Smooth muscle cell (in vitro differentiated cells): ENCODE measurements around the gene INIP. TPM values are rescaled to one million over a fixed set of nuclear protein-coding genes. Genes with fewer than 3 reads are reported as not detected.

ENCODE experiments used
- DNase-seq: peaks from one replicate; lab custom pipeline; 2025; ENCODE audit not compliant: unreplicated experiment; lab: John Stamatoyannopoulos, UW
- H2AFZ ChIP-seq: fragments of 200-600 bp; sonication (generic); 2 replicates; pipeline ENCODE4 v1.6.0; 2016; ENCODE audit warnings: antibody characterized with exemption, low read depth, mild to moderate bottlenecking
- H3F3A ChIP-seq: fragments of 200-600 bp; sonication (generic); 2 replicates; pipeline ENCODE4 v1.6.0; 2017; ENCODE audit warnings: antibody characterized with exemption, low read depth
- H3K27ac ChIP-seq: fragments of 200-600 bp; sonication (generic); 2 replicates; pipeline ENCODE4 v1.5.1; 2016; ENCODE audit warnings: low read depth, mild to moderate bottlenecking
- H3K27me3 ChIP-seq: fragments of 200-600 bp; sonication (generic); 2 replicates; pipeline ENCODE4 v1.6.1; 2016; ENCODE audit warnings: low read depth, mild to moderate bottlenecking
- H3K36me3 ChIP-seq: fragments of 200-600 bp; sonication (generic); 2 replicates; pipeline ENCODE4 v1.5.1; 2016; ENCODE audit warnings: low read depth
- H3K4me1 ChIP-seq: fragments of 200-600 bp; sonication (generic); 2 replicates; pipeline ENCODE4 v1.5.1; 2016; ENCODE audit warnings: low read depth
- H3K4me2 ChIP-seq: fragments of 200-600 bp; sonication (generic); 2 replicates; pipeline ENCODE4 v1.6.0; 2016; ENCODE audit warnings: mild to moderate bottlenecking
- H3K4me3 ChIP-seq: fragments of 200-600 bp; sonication (generic); 2 replicates; pipeline ENCODE4 v1.5.1; 2016; ENCODE audit warnings: mild to moderate bottlenecking
- H3K79me2 ChIP-seq: fragments of 200-600 bp; sonication (generic); 2 replicates; pipeline ENCODE4 v1.6.0; 2016; ENCODE audit warnings: low read depth, mild to moderate bottlenecking
- H3K9ac ChIP-seq: fragments of 200-600 bp; sonication (generic); 2 replicates; pipeline ENCODE4 v1.6.0; 2016; ENCODE audit warnings: low read depth
- H3K9me3 ChIP-seq: fragments of 200-600 bp; sonication (generic); replicated peaks from 2 replicates; pipeline ENCODE4 v1.5.1; 2016; ENCODE audit warnings: low read depth
- H4K20me1 ChIP-seq: fragments of 200-600 bp; sonication (generic); 2 replicates; pipeline ENCODE4 v1.6.0; 2016; ENCODE audit warnings: low read depth
- WGBS: methylation state at CpG from one replicate; pipeline ENCODE4 v1.1.7; 2016; ENCODE audit warnings: low lambda C conversion rate; 5-methylcytosine and 5-hydroxymethylcytosine counted together
- polyA plus RNA-seq: library from polyadenylated mRNA; unstranded; fragments of >200 nt; fragmentation: Nextera tagmentation; extraction: Ambion mirVana; gene quantifications from 2 replicates; pipeline ENCODE4 v1.2.1, GENCODE V29; 2016
- total RNA-seq: library from RNA; depleted of rRNA; stranded (reverse); fragments of >200 nt; gene quantifications from 2 replicates; pipeline ENCODE4 v1.2.3, GENCODE V29; 2014
- TF ChIP-seq, protein P1 (sequence below): fragments of 200-600 bp; sonication (generic); IDR thresholded peaks from 2 replicates; pipeline ENCODE4 v1.5.1; 2017; ENCODE audit warnings: borderline replicate concordance, mild to moderate bottlenecking, antibody characterized with exemption; ENCODE audit not compliant: insufficient read depth, poor library complexity, severe bottlenecking

INIP gene
- total and polyA plus RNA-seq, 2 experiments from 2014 or later: 19.8 to 25.8 TPM

DNA sequence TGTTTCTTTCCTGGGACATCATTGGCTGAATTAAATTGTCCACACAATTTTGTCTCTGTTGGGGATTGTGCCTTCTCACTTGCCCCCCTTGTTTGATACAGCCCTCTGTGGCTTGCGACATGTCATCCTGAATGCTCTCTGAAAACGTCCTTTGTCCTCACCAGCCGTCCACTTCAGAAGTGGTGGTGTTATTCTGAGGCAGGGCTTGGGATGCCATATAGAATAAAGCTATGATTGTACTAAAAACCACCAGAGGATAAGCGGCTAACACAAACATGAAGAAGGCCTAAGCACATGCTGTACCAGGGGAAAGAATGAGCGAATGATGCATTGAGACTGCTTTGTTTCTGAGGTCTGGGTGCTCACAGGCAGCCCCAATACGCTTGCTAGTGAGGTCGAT, 29.2 kb upstream of the INIP start:
- Histone ChIP-seq H3K36me3 (no peaks in the 10 kb centered on the region), H3K4me1 (peaks cover 12% of the 10 kb centered on the region), H3K79me2 (no peaks in the 10 kb centered on the region), H3K9me3 (no peaks in the 10 kb centered on the region), H3K9ac (no peak overlapping the region), H3K27me3 (no peaks in the 10 kb centered on the region), H2AFZ (no peak overlapping the region), H3K4me3 (no peak overlapping the region), H3K27ac (no peak overlapping the region), H4K20me1 (peaks cover 3% of the 10 kb centered on the region), H3K4me2 (no peak overlapping the region), H3F3A (peaks cover 8% of the 10 kb centered on the region)
- TF ChIP-seq, protein P1, sequence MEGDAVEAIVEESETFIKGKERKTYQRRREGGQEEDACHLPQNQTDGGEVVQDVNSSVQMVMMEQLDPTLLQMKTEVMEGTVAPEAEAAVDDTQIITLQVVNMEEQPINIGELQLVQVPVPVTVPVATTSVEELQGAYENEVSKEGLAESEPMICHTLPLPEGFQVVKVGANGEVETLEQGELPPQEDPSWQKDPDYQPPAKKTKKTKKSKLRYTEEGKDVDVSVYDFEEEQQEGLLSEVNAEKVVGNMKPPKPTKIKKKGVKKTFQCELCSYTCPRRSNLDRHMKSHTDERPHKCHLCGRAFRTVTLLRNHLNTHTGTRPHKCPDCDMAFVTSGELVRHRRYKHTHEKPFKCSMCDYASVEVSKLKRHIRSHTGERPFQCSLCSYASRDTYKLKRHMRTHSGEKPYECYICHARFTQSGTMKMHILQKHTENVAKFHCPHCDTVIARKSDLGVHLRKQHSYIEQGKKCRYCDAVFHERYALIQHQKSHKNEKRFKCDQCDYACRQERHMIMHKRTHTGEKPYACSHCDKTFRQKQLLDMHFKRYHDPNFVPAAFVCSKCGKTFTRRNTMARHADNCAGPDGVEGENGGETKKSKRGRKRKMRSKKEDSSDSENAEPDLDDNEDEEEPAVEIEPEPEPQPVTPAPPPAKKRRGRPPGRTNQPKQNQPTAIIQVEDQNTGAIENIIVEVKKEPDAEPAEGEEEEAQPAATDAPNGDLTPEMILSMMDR: no peak
- 85% methylated on average over 7 of the region's 7 CpGs for WGBS
- no peak for DNase-seq

DNA sequence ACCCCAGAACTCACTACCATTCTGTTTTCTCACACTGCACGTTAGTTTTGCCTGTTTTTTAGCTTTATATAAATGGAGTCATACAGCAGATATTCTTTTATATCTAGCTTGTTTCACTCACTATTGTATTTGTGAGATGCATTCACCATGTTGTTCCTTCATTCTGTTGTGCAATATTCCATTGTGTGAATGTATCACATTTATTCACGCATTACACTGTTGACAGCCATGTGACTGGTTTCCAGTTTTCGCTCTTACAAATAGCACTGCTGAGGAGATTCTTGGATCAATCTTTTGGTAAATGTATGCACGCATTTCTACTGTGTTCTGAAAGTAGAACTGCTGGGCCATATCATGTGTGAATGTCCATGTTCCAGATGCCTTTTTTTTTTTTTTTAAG, 26.3 kb upstream of the INIP start:
- no peaks in the 10 kb centered on the region for H3F3A ChIP-seq
- no peak overlapping the region for H3K4me3 ChIP-seq
- H3K79me2 ChIP-seq: no peaks in the 10 kb centered on the region
- no peak overlapping the region for H3K9ac ChIP-seq
- WGBS: 80% methylated on average over 4 of the region's 4 CpGs
- H3K27me3 ChIP-seq: no peaks in the 10 kb centered on the region
- no peak overlapping the region for H3K4me2 ChIP-seq
- no peak for DNase-seq
- no peaks in the 10 kb centered on the region for H3K36me3 ChIP-seq
- H3K9me3 ChIP-seq: no peaks in the 10 kb centered on the region
- TF ChIP-seq, protein P1: no peak
- H4K20me1 ChIP-seq: no peaks in the 10 kb centered on the region
- no peaks in the 10 kb centered on the region for H3K4me1 ChIP-seq
- H2AFZ ChIP-seq: no peak overlapping the region
- H3K27ac ChIP-seq: no peak overlapping the region

DNA sequence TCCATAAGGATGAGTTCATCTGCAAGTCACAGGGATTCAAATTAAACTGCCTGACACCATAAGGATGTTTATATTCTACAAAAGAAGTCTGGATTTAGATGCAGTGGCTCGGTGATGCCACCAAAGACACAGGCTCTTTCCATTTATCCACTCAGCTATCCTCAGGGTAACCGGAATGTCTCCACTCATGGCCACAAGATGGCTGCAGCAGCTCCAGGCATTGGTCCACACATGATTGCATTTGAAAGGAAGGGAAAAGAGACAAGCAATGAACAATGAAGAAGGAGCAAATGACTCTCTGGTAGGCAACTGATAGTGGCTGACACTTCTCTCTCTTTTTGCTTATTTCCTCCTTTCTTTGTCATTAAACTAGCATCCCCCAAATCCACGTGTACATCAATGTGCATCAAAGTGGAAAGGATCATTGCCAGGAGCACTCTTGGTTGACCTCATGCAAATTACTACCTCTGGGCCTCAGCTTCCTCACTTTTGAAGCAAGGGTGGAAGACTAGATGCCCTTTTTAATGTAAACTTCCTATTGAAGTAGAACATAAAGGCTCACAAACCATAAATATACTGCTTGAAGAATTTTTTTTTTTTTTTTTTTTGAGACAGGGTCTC, 25.4 kb upstream of the INIP start:
- no peaks in the 10 kb centered on the region for H3K4me1 ChIP-seq
- no peaks in the 10 kb centered on the region for H3K79me2 ChIP-seq
- H3K36me3 ChIP-seq: no peaks in the 10 kb centered on the region
- H3K4me2 ChIP-seq: no peak overlapping the region
- H3K27ac ChIP-seq: no peak overlapping the region
- H3K4me3 ChIP-seq: no peak overlapping the region
- no peaks in the 10 kb centered on the region for H4K20me1 ChIP-seq
- no peak overlapping the region for H3K9ac ChIP-seq
- no peaks in the 10 kb centered on the region for H3F3A ChIP-seq
- no peaks in the 10 kb centered on the region for H3K27me3 ChIP-seq
- no peak overlapping the region for H2AFZ ChIP-seq
- no peak for DNase-seq
- H3K9me3 ChIP-seq: no peaks in the 10 kb centered on the region
- TF ChIP-seq, protein P1: no peak
- 90% methylated on average over 3 of the region's 3 CpGs for WGBS

DNA sequence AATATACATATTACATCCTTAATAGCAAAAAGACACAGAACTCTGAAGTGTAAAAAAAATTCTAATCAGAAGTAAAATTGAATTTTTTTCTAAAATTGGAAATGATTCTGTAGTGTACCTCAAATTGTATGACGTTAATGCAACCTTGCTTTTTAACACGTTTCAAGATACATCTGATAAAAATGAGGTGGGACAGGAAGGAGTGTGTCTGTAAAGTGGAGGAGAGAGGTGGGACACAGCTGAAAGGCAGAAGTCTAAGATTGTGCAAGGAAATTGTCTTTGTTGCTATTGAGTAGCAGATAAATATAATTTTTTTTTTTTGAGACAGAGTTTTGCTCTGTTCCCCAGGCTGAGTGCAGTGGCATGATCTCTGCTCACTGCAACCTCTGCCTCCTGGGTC, 17.0 kb upstream of the INIP start:
- no peaks in the 10 kb centered on the region for H3K9me3 ChIP-seq
- H3K4me3 ChIP-seq: no peak overlapping the region
- no peaks in the 10 kb centered on the region for H3F3A ChIP-seq
- 87% methylated on average over 2 of the region's 2 CpGs for WGBS
- no peak for DNase-seq
- H2AFZ ChIP-seq: no peak overlapping the region
- H4K20me1 ChIP-seq: no peaks in the 10 kb centered on the region
- H3K36me3 ChIP-seq: no peaks in the 10 kb centered on the region
- H3K9ac ChIP-seq: no peak overlapping the region
- H3K27ac ChIP-seq: no peak overlapping the region
- TF ChIP-seq, protein P1: no peak
- no peaks in the 10 kb centered on the region for H3K4me1 ChIP-seq
- no peaks in the 10 kb centered on the region for H3K79me2 ChIP-seq
- no peaks in the 10 kb centered on the region for H3K27me3 ChIP-seq
- no peak overlapping the region for H3K4me2 ChIP-seq
